ENCODE data around the gene ERMP1. TPM values are rescaled to one million over a fixed set of nuclear protein-coding genes. Genes with fewer than 3 reads are reported as not detected.

The ERMP1 gene
- total and polyA plus RNA-seq, 10 of the 15 experiments (the other 5 are each of a cell fraction or from before 2014, with no cell fraction given), result 2.4 to 42.1 (median 8.1) TPM

DNA sequence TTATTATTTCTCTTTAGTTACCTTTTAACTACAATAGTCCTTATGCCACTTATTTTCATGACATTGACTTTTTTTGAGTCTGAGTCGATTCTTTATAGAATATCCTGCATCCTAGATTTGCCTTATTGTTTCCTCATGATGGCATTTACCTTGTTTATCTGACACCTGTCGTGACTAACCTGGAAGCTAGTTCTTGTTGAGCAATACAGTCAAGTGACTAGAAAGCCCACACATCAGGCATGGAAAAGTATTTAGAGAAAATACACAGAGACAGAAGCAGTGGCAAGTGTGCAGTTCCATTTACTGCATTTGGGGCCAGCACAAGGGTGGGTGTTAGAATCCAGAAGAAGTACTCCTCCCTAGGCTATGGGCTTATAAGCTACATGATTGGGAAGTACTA, 97.8 kb downstream of the ERMP1 start:
- in situ Hi-C loops (cut with MboI), result no loop called here
- no peaks in the 10 kb centered on the region for H3K4me1 ChIP-seq (ENCODE audit: control insufficient read depth, insufficient read depth, low read length)
- WGBS (ENCODE audit: insufficient coverage, insufficient replicate concordance, low lambda C conversion rate, missing lambda C conversion rate), result 100% methylated on average over 2 of the region's 2 CpGs
- H3K4me3 ChIP-seq, result no peak overlapping the region
- H3K79me2 ChIP-seq (ENCODE audit: control insufficient read depth, insufficient read depth, low read length), result no peaks in the 10 kb centered on the region
- BruUV-seq (replicated peaks), result no TSS peak
- H3K9ac ChIP-seq (ENCODE audit: control insufficient read depth, insufficient read depth, low read length), result no peak overlapping the region
- no peak for FAIRE-seq
- H3K27ac ChIP-seq (ENCODE audit: control insufficient read depth, insufficient read depth), result no peak overlapping the region
- H3K36me3 ChIP-seq (ENCODE audit: control insufficient read depth in 2 of 2, insufficient read depth in 2 of 2, low read length in 1 of 2), result peaks cover 7 to 19% of the 10 kb centered on the region in 2 experiments
- CTCF ChIA-PET, result interaction anchor here (1.4 kb wide), 1 partner anchor 134 kb away, joined by 5 read pairs; no protein-coding TSS in a partner anchor
- H4K20me1 ChIP-seq (ENCODE audit: control insufficient read depth, insufficient read depth), result no peaks in the 10 kb centered on the region
- no peak overlapping the region for H3K4me2 ChIP-seq (ENCODE audit: control insufficient read depth, insufficient read depth)
- no peak for ATAC-seq
- RAD21 ChIA-PET (ENCODE audit: unreplicated experiment), result interaction anchor here (0.6 kb wide), 1 partner anchor 13 kb away, joined by 3 read pairs; no protein-coding TSS in a partner anchor
- POLR2A ChIA-PET, result interaction anchor here (1.0 kb wide), 1 partner anchor 24 kb away, joined by 3 read pairs; no protein-coding TSS in a partner anchor
- intact Hi-C loops (cut with micrococcal nuclease; ENCODE audit: unreplicated experiment), result no loop called here
- TF ChIP-seq ATF7 (IDR thresholded peaks at IDR 0.05; ENCODE audit: low read depth), result no peak
- TF ChIP-seq FOXM1 (IDR thresholded peaks at IDR 0.05; ENCODE audit: low read depth, low read length), result no peak
- no peak for TF ChIP-seq POU2F2 (IDR thresholded peaks at IDR 0.05; ENCODE audit: borderline replicate concordance, low read depth, low read length)
- TF ChIP-seq CHD1 (IDR thresholded peaks at IDR 0.05; ENCODE audit: low read depth, low read length), result no peak
- TF ChIP-seq ZNF207 (IDR thresholded peaks at IDR 0.05; ENCODE audit: borderline replicate concordance), result no peak
- TF ChIP-seq, protein P1, sequence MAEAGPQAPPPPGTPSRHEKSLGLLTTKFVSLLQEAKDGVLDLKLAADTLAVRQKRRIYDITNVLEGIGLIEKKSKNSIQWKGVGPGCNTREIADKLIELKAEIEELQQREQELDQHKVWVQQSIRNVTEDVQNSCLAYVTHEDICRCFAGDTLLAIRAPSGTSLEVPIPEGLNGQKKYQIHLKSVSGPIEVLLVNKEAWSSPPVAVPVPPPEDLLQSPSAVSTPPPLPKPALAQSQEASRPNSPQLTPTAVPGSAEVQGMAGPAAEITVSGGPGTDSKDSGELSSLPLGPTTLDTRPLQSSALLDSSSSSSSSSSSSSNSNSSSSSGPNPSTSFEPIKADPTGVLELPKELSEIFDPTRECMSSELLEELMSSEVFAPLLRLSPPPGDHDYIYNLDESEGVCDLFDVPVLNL (IDR thresholded peaks at IDR 0.05; ENCODE audit: low read depth, low read length), result no peak
- TF ChIP-seq NFYB (IDR thresholded peaks at IDR 0.05; ENCODE audit: insufficient read depth, low read depth, low read length), result no peak
- TF ChIP-seq, protein P2, sequence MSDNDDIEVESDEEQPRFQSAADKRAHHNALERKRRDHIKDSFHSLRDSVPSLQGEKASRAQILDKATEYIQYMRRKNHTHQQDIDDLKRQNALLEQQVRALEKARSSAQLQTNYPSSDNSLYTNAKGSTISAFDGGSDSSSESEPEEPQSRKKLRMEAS (IDR thresholded peaks at IDR 0.05; ENCODE audit: low read depth, low read length), result no peak
- TF ChIP-seq, protein P3, sequence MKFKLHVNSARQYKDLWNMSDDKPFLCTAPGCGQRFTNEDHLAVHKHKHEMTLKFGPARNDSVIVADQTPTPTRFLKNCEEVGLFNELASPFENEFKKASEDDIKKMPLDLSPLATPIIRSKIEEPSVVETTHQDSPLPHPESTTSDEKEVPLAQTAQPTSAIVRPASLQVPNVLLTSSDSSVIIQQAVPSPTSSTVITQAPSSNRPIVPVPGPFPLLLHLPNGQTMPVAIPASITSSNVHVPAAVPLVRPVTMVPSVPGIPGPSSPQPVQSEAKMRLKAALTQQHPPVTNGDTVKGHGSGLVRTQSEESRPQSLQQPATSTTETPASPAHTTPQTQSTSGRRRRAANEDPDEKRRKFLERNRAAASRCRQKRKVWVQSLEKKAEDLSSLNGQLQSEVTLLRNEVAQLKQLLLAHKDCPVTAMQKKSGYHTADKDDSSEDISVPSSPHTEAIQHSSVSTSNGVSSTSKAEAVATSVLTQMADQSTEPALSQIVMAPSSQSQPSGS (IDR thresholded peaks at IDR 0.05; ENCODE audit: low read length), result no peak
- no peak for TF ChIP-seq BMI1 (IDR thresholded peaks at IDR 0.05; ENCODE audit: borderline replicate concordance)
- no peak for TF ChIP-seq IKZF1 (conservative IDR thresholded peaks at IDR 0.05)
- no peak for TF ChIP-seq NR2C1 (IDR thresholded peaks at IDR 0.05)
- no peak for TF ChIP-seq RELA (IDR thresholded peaks at IDR 0.05; ENCODE audit: borderline replicate concordance, partially characterized antibody)
- no peak for TF ChIP-seq ZZZ3 (IDR thresholded peaks at IDR 0.05; ENCODE audit: control insufficient read depth, insufficient read length, low read depth)
- SMC1A ChIA-PET (ENCODE audit: uncharacterized antibody, unreplicated experiment), result interaction anchor here (0.7 to 2.2 kb wide), 8 partner anchors 11 to 151 kb away, joined by 3 to 8 read pairs (median 3); no protein-coding TSS in a partner anchor
- DNase-seq (ENCODE audit: low read depth, low spot score), result no peak
- H2AFZ ChIP-seq (ENCODE audit: control insufficient read depth, low read depth, low read length), result no peak overlapping the region
- no peaks in the 10 kb centered on the region for H3K27me3 ChIP-seq (replicated peaks in 1 of 2; ENCODE audit: control insufficient read depth in 2 of 2, insufficient read depth in 2 of 2, low read length in 1 of 2)
- H3K9me3 ChIP-seq (replicated peaks; ENCODE audit: control insufficient read depth, insufficient read depth, low read length), result no peaks in the 10 kb centered on the region

Other genes starting within 250 kb of the ERMP1 start
- gene RIC1, start 204.0 kb downstream of the ERMP1 start, total RNA-seq (2014; rRNA removed), result 42.9 and 45.1 TPM in 2 replicates
- 38.0 and 43.0 TPM in 2 replicates for gene RIC1, start 204.0 kb downstream of the ERMP1 start, total RNA-seq (2014; rRNA removed; fragmentation: Illumina TruSeq; extraction: Trizol)
- 32.3 and 33.8 TPM in 2 replicates for gene RIC1, start 204.0 kb downstream of the ERMP1 start, total RNA-seq (2021)
- 59.8 and 70.1 TPM in 2 replicates for gene RIC1, start 204.0 kb downstream of the ERMP1 start, polyA plus RNA-seq (2011; rRNA removed)
- 34.6 and 36.9 TPM in 2 replicates for gene RIC1, start 204.0 kb downstream of the ERMP1 start, polyA plus RNA-seq (2014; fragmentation: Illumina TruSeq; extraction: Trizol)
- gene RIC1, start 204.0 kb downstream of the ERMP1 start, polyA plus RNA-seq (2014; fragmentation: Nextera tagmentation; extraction: Ambion mirVana), result 1 to 10 TPM; 6.2 to 7.1 TPM
- gene RIC1, start 204.0 kb downstream of the ERMP1 start, polyA plus RNA-seq (2014; rRNA removed), result 28.0 and 32.8 TPM in 2 replicates
- 10 to 100 TPM; 17.8 to 18.9 TPM for gene RIC1, start 204.0 kb downstream of the ERMP1 start, polyA plus RNA-seq (2016; fragmentation: Nextera tagmentation; extraction: Ambion mirVana)
- 0.11 TPM in 1 of 2 replicates, not detected in the other for gene MLANA, start 57.8 kb upstream of the ERMP1 start, total RNA-seq (2014; rRNA removed)
- not detected in 2 replicates for gene MLANA, start 57.8 kb upstream of the ERMP1 start, total RNA-seq (2014; rRNA removed; fragmentation: Illumina TruSeq; extraction: Trizol)
- gene MLANA, start 57.8 kb upstream of the ERMP1 start, total RNA-seq (2021), result not detected in 2 replicates
- not detected in 2 replicates for gene MLANA, start 57.8 kb upstream of the ERMP1 start, polyA plus RNA-seq (2011; rRNA removed)
- not detected in 2 replicates for gene MLANA, start 57.8 kb upstream of the ERMP1 start, polyA plus RNA-seq (2014; fragmentation: Illumina TruSeq; extraction: Trizol)
- gene MLANA, start 57.8 kb upstream of the ERMP1 start, polyA plus RNA-seq (2014; fragmentation: Nextera tagmentation; extraction: Ambion mirVana), result under 1 TPM; 0.11 to 0.15 TPM
- gene MLANA, start 57.8 kb upstream of the ERMP1 start, polyA plus RNA-seq (2014; rRNA removed), result not detected in 2 replicates
- under 1 TPM in 1 of 2 experiments, not detected in 1; 0.26 TPM for gene MLANA, start 57.8 kb upstream of the ERMP1 start, polyA plus RNA-seq (2016; fragmentation: Nextera tagmentation; extraction: Ambion mirVana)
- 20.4 and 21.7 TPM in 2 replicates for gene RANBP6, start 182.5 kb upstream of the ERMP1 start, total RNA-seq (2014; rRNA removed)
- gene RANBP6, start 182.5 kb upstream of the ERMP1 start, total RNA-seq (2014; rRNA removed; fragmentation: Illumina TruSeq; extraction: Trizol), result 24.1 and 24.2 TPM in 2 replicates
- 17.1 and 18.1 TPM in 2 replicates for gene RANBP6, start 182.5 kb upstream of the ERMP1 start, total RNA-seq (2021)
- gene RANBP6, start 182.5 kb upstream of the ERMP1 start, polyA plus RNA-seq (2011; rRNA removed), result 22.2 and 36.8 TPM in 2 replicates
- gene RANBP6, start 182.5 kb upstream of the ERMP1 start, polyA plus RNA-seq (2014; fragmentation: Illumina TruSeq; extraction: Trizol), result 18.3 and 24.4 TPM in 2 replicates
- gene RANBP6, start 182.5 kb upstream of the ERMP1 start, polyA plus RNA-seq (2014; fragmentation: Nextera tagmentation; extraction: Ambion mirVana), result 10 to 100 TPM; 10.9 to 11.7 TPM
- gene RANBP6, start 182.5 kb upstream of the ERMP1 start, polyA plus RNA-seq (2014; rRNA removed), result 11.5 and 16.6 TPM in 2 replicates
- 10 to 100 TPM; 26.3 to 26.9 TPM for gene RANBP6, start 182.5 kb upstream of the ERMP1 start, polyA plus RNA-seq (2016; fragmentation: Nextera tagmentation; extraction: Ambion mirVana)

Measured in GM12878 (cell line).